ENCODE measurements around the gene PPP2R3B.
"Not testable (repeated sequence)": the region's sequence is repeated elsewhere in the genome, so short reads cannot be mapped to it uniquely, and the experiment has no call there.

The PPP2R3B gene

GRCh38 chrX:333611-334311 lies 52.9 kb downstream of the PPP2R3B start:
- no peak for DNase-seq (ENCODE audit: low spot score)
- TF ChIP-seq CTCF (IDR thresholded peaks at IDR 0.05; ENCODE audit: extremely low read depth, missing control alignments): no peak

GRCh38 chrX:332916-333610 lies 53.6 kb downstream of the PPP2R3B start:
- TF ChIP-seq CTCF (IDR thresholded peaks at IDR 0.05; ENCODE audit: extremely low read depth, missing control alignments): no peak

GRCh38 chrX:332496-332860 lies 54.2 kb downstream of the PPP2R3B start:
- no peak for TF ChIP-seq CTCF (IDR thresholded peaks at IDR 0.05; ENCODE audit: extremely low read depth, missing control alignments)
- DNase-seq (ENCODE audit: low spot score): no peak

More at GRCh38 chrX:332916-333610, 53.6 kb downstream of the PPP2R3B start:
- no peak for DNase-seq (ENCODE audit: low spot score)

- no peak for DNase-seq (ENCODE audit: low spot score)
- TF ChIP-seq CTCF (IDR thresholded peaks at IDR 0.05; ENCODE audit: extremely low read depth, missing control alignments): no peak
Observed at GRCh38 chrX:331825-332495, 54.7 kb downstream of the PPP2R3B start.

GRCh38 chrX:331151-331824 lies 55.4 kb downstream of the PPP2R3B start:
- no peak for TF ChIP-seq CTCF (IDR thresholded peaks at IDR 0.05; ENCODE audit: extremely low read depth, missing control alignments)
- DNase-seq (ENCODE audit: low spot score): no peak

- no peak for TF ChIP-seq CTCF (IDR thresholded peaks at IDR 0.05; ENCODE audit: extremely low read depth, missing control alignments)
- no peak for DNase-seq (ENCODE audit: low spot score)
Observed at GRCh38 chrX:330726-331150, 56.0 kb downstream of the PPP2R3B start.

GRCh38 chrX:330141-330725 lies 56.5 kb downstream of the PPP2R3B start:
- DNase-seq (ENCODE audit: low spot score): not testable (repeated sequence)
